Measurements from ENCODE around the gene TMTC3. TPM values are rescaled to one million over a fixed set of nuclear protein-coding genes. Genes with fewer than 3 reads are reported as not detected.

Gene TMTC3
- total and polyA plus RNA-seq, 4 donors: 3.0 to 28.2 (median 6.3) TPM

GRCh38 chr12:88175544-88175943 is 33.4 kb downstream of the TMTC3 start:
- Histone ChIP-seq H3K4me1 (ENCODE audit: control insufficient read depth in 4 of 4, insufficient read depth in 4 of 4, low read length in 3 of 4) (no peaks in the 10 kb centered on the region), H3K27me3 (ENCODE audit: control insufficient read depth in 4 of 4, insufficient read depth in 4 of 4, low read length in 3 of 4) (no peaks in the 10 kb centered on the region), H3K9me3 (ENCODE audit: control insufficient read depth in 4 of 4, low read length in 3 of 4) (no peaks in the 10 kb centered on the region), H3K4me3 (ENCODE audit: low read depth in 1 of 3, low read length in 3 of 3) (no peak overlapping the region), H3K9ac (ENCODE audit: low read depth in 1 of 2, low read length in 2 of 2) (no peak overlapping the region), H3K27ac (ENCODE audit: low read depth in 1 of 2, low read length in 2 of 2) (no peak overlapping the region), H3K36me3 (ENCODE audit: control insufficient read depth in 4 of 4, insufficient read depth in 3 of 4, low read depth in 1 of 4, low read length in 3 of 4) (peaks cover 6 to 27% (median 10%) of the 10 kb centered on the region in 4 donors)
- WGBS: 97% methylated on average over 3 of the region's 3 CpGs
- no peak for DNase-seq (ENCODE audit: low spot score)
- TF ChIP-seq TAF1 (conservative IDR thresholded peaks at IDR 0.05): no peak
- TF ChIP-seq FOXA2 (IDR thresholded peaks at IDR 0.05): no peak
- no peak for TF ChIP-seq YY1 (IDR thresholded peaks at IDR 0.05)
- TF ChIP-seq RXRA (IDR thresholded peaks at IDR 0.05): no peak
- TF ChIP-seq EGR1 (IDR thresholded peaks at IDR 0.05; ENCODE audit: low read depth in 2 of 2): no peak
- TF ChIP-seq NR2F2 (IDR thresholded peaks at IDR 0.05): no peak
- TF ChIP-seq FOXA1 (IDR thresholded peaks at IDR 0.05): no peak
- TF ChIP-seq CTCF (IDR thresholded peaks at IDR 0.05; ENCODE audit: low read depth, low read length, missing input control): no peak
- no peak for TF ChIP-seq JUND (IDR thresholded peaks at IDR 0.05)
- no peak for TF ChIP-seq HNF4G (IDR thresholded peaks at IDR 0.05)
- TF ChIP-seq GABPA (IDR thresholded peaks at IDR 0.05 in 1 of 2, conservative IDR thresholded peaks at IDR 0.05 in 1 of 2): no peak
- TF ChIP-seq, protein P1, sequence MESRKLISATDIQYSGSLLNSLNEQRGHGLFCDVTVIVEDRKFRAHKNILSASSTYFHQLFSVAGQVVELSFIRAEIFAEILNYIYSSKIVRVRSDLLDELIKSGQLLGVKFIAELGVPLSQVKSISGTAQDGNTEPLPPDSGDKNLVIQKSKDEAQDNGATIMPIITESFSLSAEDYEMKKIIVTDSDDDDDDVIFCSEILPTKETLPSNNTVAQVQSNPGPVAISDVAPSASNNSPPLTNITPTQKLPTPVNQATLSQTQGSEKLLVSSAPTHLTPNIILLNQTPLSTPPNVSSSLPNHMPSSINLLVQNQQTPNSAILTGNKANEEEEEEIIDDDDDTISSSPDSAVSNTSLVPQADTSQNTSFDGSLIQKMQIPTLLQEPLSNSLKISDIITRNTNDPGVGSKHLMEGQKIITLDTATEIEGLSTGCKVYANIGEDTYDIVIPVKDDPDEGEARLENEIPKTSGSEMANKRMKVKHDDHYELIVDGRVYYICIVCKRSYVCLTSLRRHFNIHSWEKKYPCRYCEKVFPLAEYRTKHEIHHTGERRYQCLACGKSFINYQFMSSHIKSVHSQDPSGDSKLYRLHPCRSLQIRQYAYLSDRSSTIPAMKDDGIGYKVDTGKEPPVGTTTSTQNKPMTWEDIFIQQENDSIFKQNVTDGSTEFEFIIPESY (IDR thresholded peaks at IDR 0.05): no peak
- no peak for TF ChIP-seq SP1 (IDR thresholded peaks at IDR 0.05)
- no peak for TF ChIP-seq MAX (IDR thresholded peaks at IDR 0.05)
- TF ChIP-seq ATF3 (IDR thresholded peaks at IDR 0.05): no peak
- TF ChIP-seq HNF4A (conservative IDR thresholded peaks at IDR 0.05): no peak

DNA sequence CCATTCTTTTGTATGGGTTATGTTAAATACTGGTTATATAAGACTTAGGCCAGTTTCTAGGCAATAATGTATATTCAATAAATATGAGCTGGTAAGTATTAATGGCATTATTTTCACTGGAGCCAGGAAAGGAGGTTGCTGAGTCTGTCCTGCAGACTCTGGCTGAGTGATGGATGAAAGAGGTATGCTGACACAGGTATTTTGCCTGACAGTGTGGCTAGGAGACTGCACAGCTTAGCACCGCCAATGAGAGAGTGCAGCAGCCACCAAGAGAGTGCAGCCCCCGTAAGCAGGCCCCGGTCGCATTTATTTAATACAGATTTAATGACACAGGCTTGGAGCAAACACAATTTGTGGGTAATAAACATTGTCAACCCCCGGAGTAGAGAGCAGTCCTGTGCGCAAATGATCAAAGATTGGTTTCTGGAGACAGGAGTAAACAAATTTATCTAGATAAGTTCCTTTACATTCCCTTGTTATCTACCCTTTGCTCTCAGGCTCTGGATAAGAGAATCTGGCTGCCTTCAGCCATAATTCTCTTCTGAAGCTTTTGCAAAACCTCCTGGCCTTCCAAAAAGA is 37.4 kb downstream of the TMTC3 start:
- H3K4me1 ChIP-seq (ENCODE audit: control insufficient read depth in 4 of 4, insufficient read depth in 4 of 4, low read length in 3 of 4): no peaks in the 10 kb centered on the region
- no peak overlapping the region for H3K27ac ChIP-seq (ENCODE audit: low read depth in 1 of 2, low read length in 2 of 2)
- H3K4me3 ChIP-seq (ENCODE audit: low read depth in 1 of 3, low read length in 3 of 3): no peak overlapping the region
- peaks cover 6 to 23% (median 11%) of the 10 kb centered on the region in 4 donors for H3K36me3 ChIP-seq (ENCODE audit: control insufficient read depth in 4 of 4, insufficient read depth in 3 of 4, low read depth in 1 of 4, low read length in 3 of 4)
- H3K27me3 ChIP-seq (ENCODE audit: control insufficient read depth in 4 of 4, insufficient read depth in 4 of 4, low read length in 3 of 4): no peaks in the 10 kb centered on the region
- DNase-seq (ENCODE audit: low spot score): no peak
- TF ChIP-seq HNF4A (conservative IDR thresholded peaks at IDR 0.05): no peak
- no peak for TF ChIP-seq TAF1 (conservative IDR thresholded peaks at IDR 0.05)
- TF ChIP-seq SP1 (IDR thresholded peaks at IDR 0.05): no peak
- no peak for TF ChIP-seq JUND (IDR thresholded peaks at IDR 0.05)
- TF ChIP-seq FOXA1 (IDR thresholded peaks at IDR 0.05): no peak
- no peak for TF ChIP-seq YY1 (IDR thresholded peaks at IDR 0.05)
- TF ChIP-seq FOXA2 (IDR thresholded peaks at IDR 0.05): no peak
- TF ChIP-seq ATF3 (IDR thresholded peaks at IDR 0.05): no peak
- TF ChIP-seq RXRA (IDR thresholded peaks at IDR 0.05): no peak
- TF ChIP-seq RAD21 (IDR thresholded peaks at IDR 0.05): no peak
- no peak for TF ChIP-seq GABPA (IDR thresholded peaks at IDR 0.05 in 1 of 2, conservative IDR thresholded peaks at IDR 0.05 in 1 of 2)
- no peak overlapping the region for H3K9ac ChIP-seq (ENCODE audit: low read depth in 1 of 2, low read length in 2 of 2)
- WGBS: 91% methylated on average over 6 of the region's 6 CpGs
- H3K9me3 ChIP-seq (ENCODE audit: control insufficient read depth in 4 of 4, low read length in 3 of 4): peaks cover 0 to 2% (median 0%) of the 10 kb centered on the region in 4 donors

All from liver (tissue), 9 donors.